ENCODE measurements around the gene DMRTC1B. TPM values are rescaled to one million over a fixed set of nuclear protein-coding genes. Genes with fewer than 3 reads are reported as not detected.
"Not testable (repeated sequence)": the region's sequence is repeated elsewhere in the genome, so short reads cannot be mapped to it uniquely, and the experiment has no call there.

Gene DMRTC1B, protein sequence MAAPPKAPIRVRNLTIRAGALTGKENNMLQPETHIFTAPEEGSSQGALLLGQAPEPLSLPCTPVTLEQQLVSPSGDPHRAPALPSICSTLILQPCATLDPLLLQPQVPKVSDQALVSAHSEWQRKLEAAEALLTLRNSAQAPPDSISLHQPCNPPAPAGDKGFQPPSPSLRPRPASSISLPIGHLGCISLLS
- not detected for polyA plus RNA-seq (2012; ENCODE audit: low read depth, missing spikeins)

- not testable (repeated sequence) for DNase-seq (ENCODE audit: insufficient read length, low spot score); FAIRE-seq
Measured at GRCh38 chrX:72776653-72777466, at the start of gene DMRTC1B. Gene DMRTC1B, plus strand, starts transcription at chrX:72776890. Its CDS starts 68,246 bp downstream, at chrX:72845136.

GRCh38 chrX:72727846-72728245 lies 48.8 kb upstream of the DMRTC1B start:
- TF ChIP-seq POLR2AphosphoS5 (IDR thresholded peaks at IDR 0.05; ENCODE audit: low read depth, low read length) = no peak
- TF ChIP-seq POLR2A (IDR thresholded peaks at IDR 0.05; ENCODE audit: low read depth, low read length) = no peak
- TF ChIP-seq SPI1 (IDR thresholded peaks at IDR 0.05; ENCODE audit: low read depth, low read length) = no peak
- TF ChIP-seq POU2F2 (IDR thresholded peaks at IDR 0.05; ENCODE audit: low read depth, low read length) = no peak
- no peak for TF ChIP-seq PAX5 (IDR thresholded peaks at IDR 0.05; ENCODE audit: insufficient read depth, low read length, severe bottlenecking)
- DNase-seq (ENCODE audit: insufficient read length, low spot score) (no peak), FAIRE-seq (no peak)

- not testable (repeated sequence) for DNase-seq (ENCODE audit: insufficient read length, low spot score); FAIRE-seq
Measured at GRCh38 chrX:72733636-72734035, 43.1 kb upstream of the DMRTC1B start.

DNA sequence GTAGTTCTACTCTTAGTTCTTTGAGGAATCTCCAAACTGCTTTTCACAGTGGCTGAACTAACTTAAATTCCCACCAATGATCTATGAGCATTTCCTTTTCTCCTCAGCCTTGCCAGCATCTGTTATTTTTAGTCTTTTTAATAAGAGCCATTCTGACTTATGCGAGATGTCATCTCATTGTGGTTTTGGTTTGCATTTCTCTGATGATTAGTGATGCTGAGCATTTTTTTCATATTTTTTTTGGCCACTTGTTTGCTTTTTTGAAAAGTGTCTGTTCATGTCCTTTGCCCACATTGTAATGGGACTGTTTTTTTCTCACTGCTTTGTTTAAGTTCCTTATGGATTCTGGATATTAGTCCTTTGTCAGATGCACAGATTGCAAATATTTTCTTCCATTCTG lies 41.1 kb upstream of the DMRTC1B start:
- FAIRE-seq (no peak), DNase-seq (ENCODE audit: insufficient read length, low spot score) (no peak)
- TF ChIP-seq POLR2A (IDR thresholded peaks at IDR 0.05; ENCODE audit: low read depth, low read length) = no peak
- TF ChIP-seq SPI1 (IDR thresholded peaks at IDR 0.05; ENCODE audit: low read depth, low read length) = no peak
- TF ChIP-seq PAX5 (IDR thresholded peaks at IDR 0.05; ENCODE audit: insufficient read depth, low read length, severe bottlenecking) = no peak
- no peak for TF ChIP-seq POLR2AphosphoS5 (IDR thresholded peaks at IDR 0.05; ENCODE audit: low read depth, low read length)

DNA sequence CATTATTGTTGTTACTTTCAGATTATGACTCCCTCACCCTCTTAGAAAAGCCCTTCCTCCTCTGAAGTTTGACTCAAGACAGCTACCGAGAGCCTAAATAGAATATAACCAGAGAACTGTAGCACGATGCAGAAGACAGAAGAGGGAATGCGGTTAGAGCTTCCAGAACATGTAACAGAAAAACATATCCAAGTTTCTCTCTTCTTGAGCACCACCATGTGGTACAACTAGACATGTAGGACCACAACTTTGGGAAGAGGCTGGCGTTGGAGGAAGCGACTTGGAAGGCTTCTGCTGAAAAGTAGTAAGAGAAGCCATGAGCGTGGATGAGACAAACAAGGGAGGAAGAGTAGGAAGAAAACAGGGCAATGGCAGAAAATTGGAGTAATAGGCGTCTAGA lies 31.1 kb upstream of the DMRTC1B start:
- DNase-seq (ENCODE audit: insufficient read length, low spot score); FAIRE-seq: not testable (repeated sequence)

- not testable (repeated sequence) for DNase-seq (ENCODE audit: insufficient read length, low spot score); FAIRE-seq
Measured at GRCh38 chrX:72748545-72748944, 28.1 kb upstream of the DMRTC1B start.

DNA sequence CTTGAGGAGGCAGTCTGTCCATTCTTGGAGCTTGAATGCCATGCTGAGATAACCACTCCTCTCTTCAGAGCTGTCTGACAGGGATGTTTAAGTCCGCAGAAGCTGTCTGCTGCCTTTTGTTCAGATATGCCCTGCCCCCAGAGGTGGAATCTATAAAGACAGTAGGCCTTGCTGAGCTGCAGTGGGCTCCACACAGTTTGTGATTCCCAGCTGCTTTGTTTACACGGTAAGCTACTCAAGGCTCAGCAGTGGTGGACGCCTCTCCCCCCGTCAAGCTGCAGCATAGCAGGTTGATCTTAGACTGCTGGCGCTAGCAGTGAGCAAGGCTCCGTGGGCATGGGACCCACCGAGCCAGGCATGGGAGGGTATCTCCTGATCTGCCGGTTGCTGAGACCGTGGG lies 16.2 kb upstream of the DMRTC1B start:
- not testable (repeated sequence) for DNase-seq (ENCODE audit: insufficient read length, low spot score); FAIRE-seq

DNA sequence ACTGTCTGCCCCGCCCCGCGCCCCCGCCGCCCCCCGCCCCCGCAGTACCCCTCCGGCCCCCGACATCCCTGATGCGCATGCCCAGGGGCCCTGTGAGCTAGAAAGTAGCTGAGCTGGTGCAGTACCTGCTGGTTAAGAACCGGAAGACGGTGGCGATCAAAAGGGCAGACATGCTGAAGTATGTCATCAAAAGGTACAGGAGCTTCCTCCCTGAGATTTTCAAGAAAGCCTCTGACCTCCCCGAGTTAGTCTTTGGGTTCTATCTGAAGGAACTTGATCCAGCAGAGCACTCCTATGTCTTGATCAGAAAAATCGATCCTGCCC lies 739 bp downstream of the DMRTC1B start:
- DNase-seq (ENCODE audit: insufficient read length, low spot score) = not testable (repeated sequence)
- peak; percentile 90 for FAIRE-seq

DNA sequence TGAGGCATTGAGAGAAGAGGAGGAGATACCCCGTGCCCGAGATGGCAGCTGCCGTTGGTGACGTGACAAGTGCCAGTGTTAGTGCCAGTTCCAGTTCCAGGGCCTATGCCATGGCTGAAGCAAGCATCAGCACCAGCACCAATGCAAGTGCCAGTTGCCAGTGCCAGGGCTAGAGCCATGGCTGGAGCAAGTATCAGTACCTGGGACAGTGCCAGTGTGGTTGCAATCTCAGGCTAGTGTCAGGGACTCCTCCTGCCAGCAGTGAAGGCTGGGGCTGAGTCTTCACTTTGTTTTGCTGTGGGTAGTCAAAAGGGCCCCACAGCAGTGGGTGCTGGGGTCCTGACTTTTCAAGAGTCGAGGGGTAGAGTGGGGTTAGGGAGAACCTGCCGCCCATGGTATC lies 1.5 kb downstream of the DMRTC1B start:
- not testable (repeated sequence) for FAIRE-seq; DNase-seq (ENCODE audit: insufficient read length, low spot score)

- not testable (repeated sequence) for FAIRE-seq; DNase-seq (ENCODE audit: insufficient read length, low spot score)
Measured at GRCh38 chrX:72782560-72782959, 5.9 kb downstream of the DMRTC1B start, which contains the start of gene FAM236B. Gene FAM236B, minus strand, starts transcription at chrX:72782660. Its CDS starts 100 bp downstream, at chrX:72782560.

GRCh38 chrX:72783365-72783936 lies 6.8 kb downstream of the DMRTC1B start:
- DNase-seq (ENCODE audit: insufficient read length, low spot score); FAIRE-seq: not testable (repeated sequence)

GRCh38 chrX:72783964-72784363 lies 7.3 kb downstream of the DMRTC1B start:
- DNase-seq (ENCODE audit: insufficient read length, low spot score); FAIRE-seq: not testable (repeated sequence)

GRCh38 chrX:72788142-72788541 lies 11.5 kb downstream of the DMRTC1B start:
- not testable (repeated sequence) for DNase-seq (ENCODE audit: insufficient read length, low spot score); FAIRE-seq

GRCh38 chrX:72790390-72790789 lies 13.7 kb downstream of the DMRTC1B start:
- not testable (repeated sequence) for DNase-seq (ENCODE audit: insufficient read length, low spot score)

GRCh38 chrX:72808110-72808509 lies 31.4 kb downstream of the DMRTC1B start, which contains the start of gene FAM236D:
Gene FAM236D, minus strand, starts transcription at chrX:72808210. Its CDS starts 100 bp downstream, at chrX:72808110.
- FAIRE-seq = peak; percentile 66
- not testable (repeated sequence) for DNase-seq (ENCODE audit: insufficient read length, low spot score)

More at GRCh38 chrX:72790390-72790789, 13.7 kb downstream of the DMRTC1B start:
- FAIRE-seq = not testable (repeated sequence)

GRCh38 chrX:72830701-72831100 lies 54.0 kb downstream of the DMRTC1B start:
- not testable (repeated sequence) for DNase-seq (ENCODE audit: insufficient read length, low spot score); FAIRE-seq

DNA sequence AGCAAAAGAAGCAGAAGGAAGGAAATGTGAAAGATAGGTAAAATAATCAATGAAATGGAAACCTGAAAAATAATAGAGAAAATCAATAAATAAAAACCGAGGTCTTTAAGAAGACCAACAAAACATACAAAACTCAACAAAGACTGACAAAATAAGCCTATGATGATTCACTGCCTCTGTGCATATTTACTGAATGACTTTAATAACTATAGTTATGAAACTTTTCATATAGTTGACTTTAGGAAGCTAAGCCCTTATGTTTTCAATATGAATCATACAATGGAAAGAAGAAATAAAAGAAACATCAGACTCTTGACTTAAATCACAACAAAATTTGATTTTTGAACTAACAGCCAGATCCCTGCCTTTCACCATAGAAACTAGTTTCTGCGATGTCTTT lies 60.8 kb downstream of the DMRTC1B start:
- not testable (repeated sequence) for FAIRE-seq; DNase-seq (ENCODE audit: insufficient read length, low spot score)

DNA sequence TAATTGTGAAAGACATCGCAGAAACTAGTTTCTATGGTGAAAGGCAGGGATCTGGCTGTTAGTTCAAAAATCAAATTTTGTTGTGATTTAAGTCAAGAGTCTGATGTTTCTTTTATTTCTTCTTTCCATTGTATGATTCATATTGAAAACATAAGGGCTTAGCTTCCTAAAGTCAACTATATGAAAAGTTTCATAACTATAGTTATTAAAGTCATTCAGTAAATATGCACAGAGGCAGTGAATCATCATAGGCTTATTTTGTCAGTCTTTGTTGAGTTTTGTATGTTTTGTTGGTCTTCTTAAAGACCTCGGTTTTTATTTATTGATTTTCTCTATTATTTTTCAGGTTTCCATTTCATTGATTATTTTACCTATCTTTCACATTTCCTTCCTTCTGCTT lies 106.2 kb downstream of the DMRTC1B start:
- FAIRE-seq; DNase-seq (ENCODE audit: insufficient read length, low spot score): not testable (repeated sequence)
